CD14-positive monocyte (primary cell): ENCODE results near the gene RMND5B. TPM values are rescaled to one million over a fixed set of nuclear protein-coding genes. Genes with fewer than 3 reads are reported as not detected.
A peak's percentile ranks its signal among the peaks of the same experiment; 100 is the strongest.
"Not testable (repeated sequence)": the region's sequence is repeated elsewhere in the genome, so short reads cannot be mapped to it uniquely, and the experiment has no call there.

Experiments
- DNase-seq, 3 donors: peaks; one replicate each; pipeline ENCODE4 v3.0.0-alpha.2; 2011 to 2022
- H2AFZ ChIP-seq: 2 replicates; pipeline ENCODE4 v1.6.0; 2012; ENCODE audit warnings: mild to moderate bottlenecking, low read depth, low read length, inconsistent platforms; ENCODE audit not compliant: insufficient read depth, poor library complexity, severe bottlenecking
- H3K27ac ChIP-seq, 2 donors: 1 replicate in 1 of 2; 2 replicates in 1 of 2; pipeline ENCODE4 v1.5.1; 2012 to 2013; ENCODE audit warnings: low read length in 2 of 2, control low read depth in 1 of 2, inconsistent platforms in 1 of 2, low read depth in 1 of 2, mild to moderate bottlenecking in 1 of 2
- H3K27me3 ChIP-seq, 2 donors: one replicate each; pipeline versions ENCODE4 v1.6.0 to v1.6.1; 2011 to 2013; ENCODE audit warnings: low read length in 2 of 2; ENCODE audit not compliant: control insufficient read depth in 2 of 2, insufficient read depth in 2 of 2
- H3K36me3 ChIP-seq, 2 donors: replicated peaks in 1 of 2; 1 replicate in 1 of 2; 2 replicates in 1 of 2; pipeline versions ENCODE4 v1.5.1 to v1.6.1; 2012 to 2013; ENCODE audit warnings: low read length in 2 of 2, control low read depth in 1 of 2, inconsistent platforms in 1 of 2, mild to moderate bottlenecking in 1 of 2; ENCODE audit not compliant: insufficient read depth in 2 of 2, control insufficient read depth in 1 of 2
- H3K4me1 ChIP-seq, 2 donors: 1 replicate in 1 of 2; 2 replicates in 1 of 2; pipeline versions ENCODE4 v1.5.1 to v1.6.1; 2012 to 2013; ENCODE audit warnings: low read length in 2 of 2, control low read depth in 1 of 2, inconsistent platforms in 1 of 2, mild to moderate bottlenecking in 1 of 2, moderate library complexity in 1 of 2; ENCODE audit not compliant: insufficient read depth in 2 of 2, control insufficient read depth in 1 of 2
- H3K4me2 ChIP-seq: replicated peaks from 2 replicates; pipeline ENCODE3; 2012; ENCODE audit warnings: low read length, moderate library complexity, mild to moderate bottlenecking; ENCODE audit not compliant: poor library complexity, severe bottlenecking; ENCODE audit errors: extremely low read depth
- H3K4me3 ChIP-seq, 3 experiments: fragments of 200-600 bp in 1 of 3; sonication (generic) in 1 of 3; replicated peaks in 1 of 3; 1 replicate in 2 of 3; 2 replicates in 1 of 3; pipeline ENCODE4 v1.5.1; 2011 to 2013; ENCODE audit warnings: low read length in 3 of 3, mild to moderate bottlenecking in 3 of 3, control low read depth in 2 of 3, low read depth in 2 of 3, inconsistent platforms in 1 of 3, moderate library complexity in 1 of 3
- H3K79me2 ChIP-seq: 2 replicates; pipeline ENCODE4 v1.6.0; 2012; ENCODE audit warnings: mild to moderate bottlenecking, control low read depth, inconsistent platforms, low read length, moderate library complexity; ENCODE audit not compliant: insufficient read depth
- H3K9ac ChIP-seq: 2 replicates; pipeline ENCODE4 v1.6.0; 2017; ENCODE audit warnings: low read length, mild to moderate bottlenecking; ENCODE audit not compliant: insufficient read depth, poor library complexity, severe bottlenecking
- H3K9me3 ChIP-seq, 2 donors: replicated peaks in 1 of 2; 1 replicate in 1 of 2; 2 replicates in 1 of 2; pipeline versions ENCODE4 v1.5.1 to v1.6.1; 2012 to 2013; ENCODE audit warnings: low read length in 2 of 2, control low read depth in 1 of 2; ENCODE audit not compliant: control insufficient read depth in 1 of 2, insufficient read depth in 1 of 2
- H4K20me1 ChIP-seq: 2 replicates; pipeline ENCODE4 v1.6.0; 2012; ENCODE audit warnings: mild to moderate bottlenecking, low read length, control low read depth, moderate library complexity; ENCODE audit not compliant: insufficient read depth
- H3K27ac Mint-ChIP-seq, 7 donors: one replicate each; pipeline ENCODE4 v1.8.0; 2020; ENCODE audit warnings: mild to moderate bottlenecking in 7 of 7, mixed read lengths in 7 of 7, moderate library complexity in 6 of 7, inconsistent platforms in 2 of 7
- H3K27me3 Mint-ChIP-seq, 3 donors: one replicate each; pipeline ENCODE4 v1.8.0; 2021 to 2022; ENCODE audit warnings: low read depth in 3 of 3, mild to moderate bottlenecking in 3 of 3, mixed read lengths in 3 of 3, moderate library complexity in 3 of 3, inconsistent platforms in 1 of 3
- H3K36me3 Mint-ChIP-seq, 2 donors: one replicate each; pipeline ENCODE4 v1.8.0; 2020; ENCODE audit warnings: mixed read lengths in 2 of 2, inconsistent platforms in 1 of 2, mild to moderate bottlenecking in 1 of 2
- H3K4me1 Mint-ChIP-seq: one replicate; pipeline ENCODE4 v1.8.0; 2020; ENCODE audit warnings: mild to moderate bottlenecking, mixed read lengths
- H3K4me3 Mint-ChIP-seq, 2 donors: one replicate each; pipeline ENCODE4 v1.8.0; 2020; ENCODE audit warnings: mild to moderate bottlenecking in 2 of 2, mixed read lengths in 2 of 2, moderate library complexity in 1 of 2
- H3K9me3 Mint-ChIP-seq, 7 donors: one replicate each; pipeline ENCODE4 v1.8.0; 2020 to 2022; ENCODE audit warnings: mixed read lengths in 7 of 7, mild to moderate bottlenecking in 6 of 7, moderate library complexity in 6 of 7, inconsistent platforms in 2 of 7
- CTCF ChIP-seq: fragments of 200-600 bp; IDR thresholded peaks from one replicate; pipeline ENCODE4 v1.8.0; 2022; ENCODE audit warnings: antibody characterized with exemption, mild to moderate bottlenecking
- WGBS: methylation state at CpG from one replicate; pipeline ENCODE4 v1.1.5; 2013; ENCODE audit warnings: missing lambda C conversion rate; ENCODE audit not compliant: insufficient coverage; 5-methylcytosine and 5-hydroxymethylcytosine counted together
- intact Hi-C, 2 donors: fragments of 100-400 bp; cut with micrococcal nuclease; formaldehyde crosslinking; loops; one replicate each; pipeline versions ENCODE4 v1.15.0 to v1.15.1; 2023
- polyA plus RNA-seq, 3 donors: library from polyadenylated mRNA; depleted of rRNA in 1 of 3; unstranded in 2 of 3; stranded (reverse) in 1 of 3; fragments of 300-500 nt in 2 of 3; fragments of >200 nt in 1 of 3; fragmentation: Illumina TruSeq in 2 of 3; gene quantifications; 1 replicate in 2 of 3; 2 replicates in 1 of 3; pipeline ENCODE4 v1.2.3, GENCODE V29; 2012 to 2021

The RMND5B gene
- polyA plus RNA-seq, 3 donors = 20.9 to 27.4 (median 23.9) TPM

- H3K27me3 ChIP-seq = peaks cover 0 to 5% of the 10 kb centered on the region in 2 donors
- H3K27ac Mint-ChIP-seq = no peak overlapping the region
- no peak for TF ChIP-seq CTCF
These were observed 44.5 kb upstream of the RMND5B start for GRCh38 chr5:178086266-178086665.

GRCh38 chr5:178087199-178087598, 43.6 kb upstream of the RMND5B start:
- peaks cover 5 to 28% (median 9%) of the 10 kb centered on the region in 3 donors for H3K27me3 Mint-ChIP-seq
- H3K9ac ChIP-seq, DNase-seq, H3K4me2 ChIP-seq, H3K36me3 ChIP-seq, H3K27me3 ChIP-seq, intact Hi-C loops, H3K4me1 Mint-ChIP-seq, H3K79me2 ChIP-seq, H2AFZ ChIP-seq, H3K4me1 ChIP-seq, H3K27ac ChIP-seq, H3K9me3 ChIP-seq, H4K20me1 ChIP-seq, H3K36me3 Mint-ChIP-seq, H3K4me3 Mint-ChIP-seq, H3K4me3 ChIP-seq: not testable (repeated sequence)
- no CpG with 5 or more reads among the region's 5 CpGs for WGBS
- peaks cover 3 to 17% (median 10%) of the 10 kb centered on the region in 7 donors for H3K9me3 Mint-ChIP-seq
- H3K27ac Mint-ChIP-seq = peak overlapping the region in 1 of 7 donors; percentile 20

More at GRCh38 chr5:178086266-178086665, 44.5 kb upstream of the RMND5B start:
- intact Hi-C loops = no loop called here
- Histone ChIP-seq H3K4me1 (no peaks in the 10 kb centered on the region), H4K20me1 (no peaks in the 10 kb centered on the region), H3K9ac (no peak overlapping the region), H2AFZ (no peak overlapping the region), H3K9me3 (peaks cover 0 to 6% of the 10 kb centered on the region in 2 donors), H3K36me3 (no peaks in the 10 kb centered on the region), H3K79me2 (no peaks in the 10 kb centered on the region), H3K4me3 (no peak overlapping the region), H3K4me2 (no peak overlapping the region), H3K27ac (no peak overlapping the region)
- H3K36me3 Mint-ChIP-seq = no peaks in the 10 kb centered on the region
- H3K4me1 Mint-ChIP-seq = no peaks in the 10 kb centered on the region
- H3K9me3 Mint-ChIP-seq = peaks cover 1 to 8% (median 3%) of the 10 kb centered on the region in 7 donors
- no peak for DNase-seq
- 51% methylated on average over 25 of the region's 25 CpGs for WGBS
- peaks cover 5 to 27% (median 10%) of the 10 kb centered on the region in 3 donors for H3K27me3 Mint-ChIP-seq
- H3K4me3 Mint-ChIP-seq = peak overlapping the region in 1 of 2 donors; percentile 59
